RPMI8226 (cell line): ENCODE data around the gene PCSK4.
A peak's percentile ranks its signal among the peaks of the same experiment; 100 is the strongest.
"Not testable (repeated sequence)": the region's sequence is repeated elsewhere in the genome, so short reads cannot be mapped to it uniquely, and the experiment has no call there.

ENCODE experiments used
- DNase-seq: peaks from one replicate; pipeline ENCODE4 v3.0.0-alpha.2; 2015

The PCSK4 gene

DNA sequence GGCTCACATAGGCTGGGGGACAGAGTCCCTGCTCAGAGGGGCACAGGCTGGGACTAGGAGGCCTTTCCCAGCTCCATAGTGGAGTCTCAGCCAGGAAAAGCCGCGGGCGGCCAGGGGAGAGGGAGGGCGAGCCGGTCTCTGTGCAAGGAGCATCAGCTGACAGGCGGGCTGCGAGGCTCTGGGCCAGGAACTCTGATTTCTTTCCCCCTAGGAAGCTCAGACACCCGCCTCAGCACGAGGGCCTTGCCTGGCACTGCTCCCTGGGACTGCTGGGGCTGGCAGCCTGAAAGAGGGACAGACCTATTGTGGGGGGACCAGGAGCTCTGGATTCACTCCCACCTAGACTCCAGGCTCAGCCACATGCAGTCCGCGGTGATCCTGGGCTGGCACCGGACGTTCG, 31.5 kb upstream of the PCSK4 start:
- no peak for DNase-seq

DNA sequence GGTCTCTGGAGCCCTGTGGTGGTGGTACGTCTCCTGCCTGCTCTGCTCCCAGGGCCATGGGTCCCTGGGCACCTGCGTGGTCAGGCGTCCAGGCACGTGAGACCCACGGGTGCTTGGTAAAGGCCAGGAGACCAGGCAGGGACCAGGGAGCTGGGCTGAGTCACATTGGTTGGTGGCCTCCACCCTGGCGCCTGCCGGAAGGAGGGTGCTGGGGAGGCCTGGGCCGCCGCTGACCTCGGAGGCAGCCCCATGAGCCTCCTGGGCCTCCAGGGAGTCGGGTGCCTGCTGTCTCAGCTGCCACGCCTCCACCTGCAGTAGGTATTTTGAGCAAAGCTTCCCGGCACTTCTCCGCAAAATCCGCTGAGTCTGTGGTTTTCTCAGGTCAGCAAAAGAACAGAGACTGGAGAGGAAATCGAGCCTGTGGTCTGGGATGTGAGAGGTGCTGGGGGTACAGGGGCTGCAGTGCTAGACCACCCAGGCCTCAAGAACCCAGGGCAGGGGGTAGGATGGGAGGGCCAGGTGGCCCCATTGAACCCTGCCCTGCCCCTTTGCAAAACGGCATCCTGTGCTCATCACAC, 30.1 kb upstream of the PCSK4 start:
- peak; percentile 93 for DNase-seq

DNA sequence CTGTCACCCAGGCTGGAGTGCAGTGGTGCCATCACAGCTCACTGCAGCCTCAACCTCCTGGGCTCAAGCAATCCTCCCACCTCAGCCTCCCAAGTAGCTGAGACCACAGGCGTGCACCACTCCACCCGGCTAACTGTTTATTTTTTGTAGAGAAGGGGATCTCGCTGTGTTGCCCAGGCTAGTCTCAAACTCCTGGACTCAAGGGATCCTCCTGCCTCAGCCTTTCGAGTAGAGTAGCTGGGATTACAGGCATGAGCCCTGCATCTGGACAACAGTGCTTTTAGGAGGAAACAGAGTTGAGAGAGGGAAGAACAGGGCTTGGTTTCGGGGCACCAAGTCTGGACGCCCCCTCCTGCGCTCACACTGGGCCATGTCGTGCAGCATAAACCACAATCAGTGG, 29.7 kb upstream of the PCSK4 start:
- not testable (repeated sequence) for DNase-seq

DNA sequence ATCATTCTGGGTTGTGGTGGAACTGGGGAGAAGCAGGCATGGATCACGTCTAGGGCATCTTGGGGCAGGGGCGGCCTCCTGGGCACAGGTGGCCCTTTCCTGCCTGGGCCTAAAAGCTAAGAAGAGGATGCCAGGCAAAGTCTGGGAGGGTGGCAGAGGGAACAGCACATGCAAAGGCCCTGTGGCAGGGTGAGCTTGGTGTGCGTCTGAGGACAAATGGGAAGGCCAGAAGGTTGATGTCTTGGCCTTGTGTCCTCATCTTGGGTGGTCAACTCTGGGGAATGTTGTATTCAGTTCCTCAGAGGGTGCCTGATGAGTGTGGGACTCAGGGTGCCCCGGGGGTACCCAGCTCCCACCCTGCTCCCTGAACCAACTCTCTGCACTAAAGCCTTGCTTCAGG, 28.3 kb upstream of the PCSK4 start:
- DNase-seq: no peak

DNA sequence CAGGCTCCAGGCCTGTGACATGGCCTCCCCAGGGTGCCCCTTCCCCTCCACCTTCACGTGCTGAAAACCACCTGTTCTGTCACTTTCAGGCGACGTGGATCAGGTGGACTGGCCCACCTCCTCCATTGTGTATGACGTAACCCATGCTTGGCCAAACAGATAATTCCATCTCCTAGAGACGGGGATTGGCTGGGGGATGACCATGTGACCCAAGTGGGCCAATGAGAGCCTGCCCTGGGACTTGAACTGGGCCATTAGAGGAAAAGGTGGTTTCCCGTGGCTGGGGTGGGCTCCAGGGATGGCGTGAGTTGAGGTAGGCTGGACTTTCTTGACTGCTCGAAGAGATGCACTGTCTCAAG, 26.2 kb upstream of the PCSK4 start:
- no peak for DNase-seq

DNA sequence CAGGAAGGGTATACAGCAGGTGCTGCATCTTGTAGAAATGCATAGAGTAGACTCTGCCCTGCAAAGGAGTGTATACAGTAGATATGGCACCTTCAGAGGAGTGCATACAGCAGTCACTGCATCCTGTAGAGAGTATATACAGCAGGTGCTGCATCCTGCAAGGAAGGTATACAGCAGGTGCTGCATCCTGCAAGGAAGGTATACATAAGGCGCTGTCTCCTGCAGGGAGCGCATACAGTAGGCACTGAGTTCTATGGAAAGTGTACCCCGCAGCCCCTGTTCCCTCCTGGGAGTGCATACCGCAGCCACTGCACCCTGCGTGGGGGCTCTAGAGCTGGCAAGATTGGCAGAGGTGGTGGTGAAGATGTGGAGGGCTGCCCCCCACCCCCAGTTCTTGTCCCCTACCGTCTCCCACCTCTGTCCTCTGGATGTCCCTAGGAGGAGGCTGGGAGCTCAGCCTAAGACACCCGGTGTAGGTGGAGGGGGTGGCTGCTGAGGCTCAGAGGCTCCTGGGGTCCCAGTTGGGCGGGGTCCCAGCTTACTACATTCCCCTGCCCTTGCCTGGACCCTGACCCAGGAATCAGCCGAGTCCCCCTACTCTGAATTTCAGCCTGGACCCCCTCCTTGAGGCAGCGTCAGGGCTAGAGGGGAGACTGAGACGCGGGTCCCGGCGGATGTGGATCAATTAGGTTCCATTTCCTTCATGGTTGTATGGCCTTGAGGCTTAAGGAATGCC, 25.0 kb upstream of the PCSK4 start:
- no peak for DNase-seq

- no peak for DNase-seq
These were observed 24.1 kb upstream of the PCSK4 start for GRCh38 chr19:1514295-1514661.

DNA sequence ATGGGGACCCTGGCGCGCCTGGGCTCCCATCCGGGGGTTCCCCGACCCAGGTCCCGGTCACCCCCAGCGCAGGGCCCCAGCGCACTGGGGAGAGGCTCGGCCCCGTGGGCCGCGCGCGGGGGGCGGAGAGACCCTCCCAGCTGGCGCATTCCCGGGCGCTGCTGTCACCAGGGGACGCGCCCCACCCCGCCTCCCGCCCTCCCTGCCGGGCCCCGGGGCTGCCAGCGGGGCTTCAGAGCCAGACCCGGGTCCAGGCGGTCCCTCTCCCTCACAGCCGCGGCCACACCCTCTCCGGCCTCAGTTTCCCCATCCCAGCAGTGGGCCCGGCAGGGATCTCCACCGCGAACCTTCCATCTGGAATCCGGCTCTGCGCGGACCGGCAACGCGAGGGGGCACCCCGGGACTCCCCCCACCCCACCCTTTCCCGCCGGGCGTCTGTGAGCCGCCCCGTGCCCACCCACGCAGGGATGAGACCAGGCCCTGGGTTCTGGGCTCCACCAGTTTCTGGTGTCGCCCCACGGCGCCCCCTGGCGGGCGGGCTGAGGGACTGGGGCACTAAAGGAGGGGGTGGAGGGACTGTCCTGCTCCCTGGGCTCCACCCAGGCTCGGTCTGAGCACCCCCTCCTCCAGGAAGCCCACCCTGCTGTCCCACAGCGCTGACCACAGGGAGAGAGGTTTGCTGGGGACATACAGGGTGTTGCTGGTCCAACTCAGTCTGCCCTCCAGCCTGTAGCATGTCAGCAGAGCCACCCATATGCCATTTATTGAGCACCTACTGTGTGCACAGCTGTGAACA, 23.5 kb upstream of the PCSK4 start:
- peak; percentile 83 for DNase-seq

- DNase-seq: peak; percentile 89
These were observed 22.7 kb upstream of the PCSK4 start, which contains the start of gene ADAMTSL5 for GRCh38 chr19:1512671-1513498. Gene ADAMTSL5, minus strand, starts transcription at chr19:1513019. Its CDS starts 2,076 bp downstream, at chr19:1510943.

DNA sequence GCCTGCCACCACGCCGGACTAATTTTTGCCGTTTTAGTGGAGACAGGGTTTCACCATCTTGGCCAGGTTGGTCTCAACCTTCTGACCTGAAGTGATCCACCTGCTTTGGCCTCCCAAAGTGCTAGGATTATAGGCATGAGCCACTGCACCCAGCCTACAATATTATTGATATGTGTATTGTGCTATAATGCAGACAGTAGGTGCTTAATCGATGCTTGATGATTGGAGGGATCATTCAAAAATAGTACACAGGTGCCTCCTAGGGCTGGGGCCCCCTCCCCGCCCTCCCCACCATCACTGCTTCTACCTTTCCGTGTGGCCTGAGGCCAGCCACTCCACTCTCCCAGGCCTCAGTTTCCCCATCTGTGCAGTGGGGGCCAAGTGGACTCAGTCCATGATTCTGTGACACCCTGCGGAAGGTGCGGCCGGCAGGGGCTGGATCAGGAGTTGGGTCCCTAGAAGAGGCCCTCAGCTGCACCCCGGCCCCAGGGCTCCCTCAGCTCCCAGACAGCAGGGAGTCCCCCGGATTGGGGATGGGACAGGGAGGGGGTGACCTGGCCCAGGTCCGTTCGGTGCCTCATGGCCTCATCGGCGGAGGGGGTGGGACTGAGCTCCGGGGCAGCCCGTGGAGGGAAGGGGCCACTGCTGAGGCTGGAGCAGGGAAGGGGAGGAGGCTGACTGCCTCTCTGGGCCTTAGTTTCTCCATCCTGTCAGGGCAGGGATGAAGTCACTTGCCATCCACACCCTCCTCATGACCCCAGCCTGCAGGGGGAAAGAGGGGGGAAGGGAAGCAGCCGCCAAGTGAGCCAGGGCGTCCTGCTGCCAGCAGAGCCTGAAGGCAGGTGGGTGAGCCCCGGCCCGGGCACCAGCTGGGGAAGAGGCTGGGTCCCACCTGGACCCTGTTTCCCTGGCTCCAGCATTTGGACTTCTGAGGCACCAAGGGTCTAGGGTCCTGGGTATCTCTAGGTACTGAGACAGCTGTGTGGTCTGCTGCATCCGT, 21.5 kb upstream of the PCSK4 start:
- DNase-seq: peak; percentile 31

GRCh38 chr19:1510807-1511206, 20.7 kb upstream of the PCSK4 start:
- no peak for DNase-seq

DNA sequence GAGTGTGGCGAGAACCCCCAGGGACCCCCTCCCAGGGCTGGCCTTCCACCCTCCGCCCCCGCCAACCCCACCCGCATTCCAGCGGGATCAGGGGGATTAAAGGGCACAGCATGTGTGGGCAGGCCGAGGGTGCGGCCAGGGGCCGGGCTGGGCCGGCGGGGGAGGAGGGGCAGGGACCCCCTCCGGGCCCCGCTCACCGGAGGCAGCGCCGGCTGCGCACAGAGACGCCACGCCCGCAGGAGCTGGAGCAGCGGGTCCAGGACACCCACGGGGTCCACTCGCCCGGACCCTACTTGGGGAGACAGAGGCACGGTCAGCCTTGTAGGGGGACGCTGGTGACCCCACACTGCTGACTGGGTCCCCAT, 20.3 kb upstream of the PCSK4 start:
- DNase-seq: no peak

GRCh38 chr19:1509602-1510441, 19.7 kb upstream of the PCSK4 start:
- DNase-seq: no peak

DNA sequence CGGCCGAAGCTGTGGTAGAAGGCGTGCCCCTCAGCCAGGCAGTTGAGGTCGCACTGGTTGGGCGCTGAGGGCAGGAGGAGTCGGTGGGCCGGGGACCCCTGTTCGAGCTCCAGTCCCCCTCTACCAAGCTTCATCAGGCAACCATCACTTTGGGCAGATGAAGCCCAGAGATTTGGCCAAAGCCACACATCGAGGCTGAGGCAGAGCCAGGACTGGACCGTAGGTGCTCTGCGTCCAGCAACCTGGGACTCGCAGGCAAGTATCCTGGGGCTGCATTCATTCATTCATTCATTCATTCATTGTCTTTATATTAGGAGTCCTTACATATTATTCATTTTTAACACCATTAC, 18.3 kb upstream of the PCSK4 start:
- no peak for DNase-seq

GRCh38 chr19:1507763-1508506, 17.8 kb upstream of the PCSK4 start:
- DNase-seq: peak; percentile 94

- no peak for DNase-seq
These were observed 17.1 kb upstream of the PCSK4 start for GRCh38 chr19:1507192-1507660.

DNA sequence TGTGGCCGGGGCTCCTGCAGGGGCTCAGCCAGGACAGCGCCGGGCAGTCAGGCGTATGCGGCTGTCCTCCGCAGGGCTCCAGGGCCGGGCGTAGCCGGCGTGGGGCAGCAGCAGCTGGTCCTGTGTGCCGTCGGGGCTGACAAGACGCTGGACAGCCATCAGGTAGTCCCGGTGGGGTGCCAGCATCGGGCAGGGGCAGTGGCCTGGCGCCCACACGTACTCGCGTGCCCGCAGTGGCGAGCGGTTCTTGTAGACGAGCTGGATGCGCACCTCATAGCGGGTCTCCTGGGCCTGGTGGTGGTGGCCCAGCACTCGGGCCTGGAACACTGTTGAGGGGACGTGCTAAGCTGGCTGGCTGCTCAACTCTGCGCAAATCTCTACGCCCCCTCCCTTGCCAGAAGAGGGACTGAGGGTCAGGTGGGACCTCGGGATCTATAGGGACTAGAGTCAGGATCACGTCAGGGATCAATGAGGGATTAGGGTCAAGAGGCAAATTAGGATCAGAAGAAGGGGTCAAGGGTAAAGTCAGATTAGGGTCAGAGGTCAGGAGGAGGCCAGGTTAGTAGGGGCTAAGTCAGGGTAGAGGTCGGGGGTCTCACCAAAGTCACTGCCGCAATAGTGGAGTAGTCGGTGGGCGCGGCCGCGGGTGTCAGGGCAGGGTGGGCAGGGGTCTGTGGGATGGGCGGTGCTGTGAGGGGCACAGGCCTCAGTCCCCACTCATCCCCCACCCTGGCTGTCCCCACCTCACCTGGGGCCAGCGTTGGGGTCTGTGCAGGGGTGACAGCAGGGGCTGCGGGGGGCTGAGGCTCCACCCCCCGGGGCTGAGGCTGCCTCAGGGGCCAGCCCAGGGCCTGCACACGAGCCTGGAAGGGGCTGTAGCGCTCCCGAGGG, 16.1 kb upstream of the PCSK4 start:
- DNase-seq: no peak

DNA sequence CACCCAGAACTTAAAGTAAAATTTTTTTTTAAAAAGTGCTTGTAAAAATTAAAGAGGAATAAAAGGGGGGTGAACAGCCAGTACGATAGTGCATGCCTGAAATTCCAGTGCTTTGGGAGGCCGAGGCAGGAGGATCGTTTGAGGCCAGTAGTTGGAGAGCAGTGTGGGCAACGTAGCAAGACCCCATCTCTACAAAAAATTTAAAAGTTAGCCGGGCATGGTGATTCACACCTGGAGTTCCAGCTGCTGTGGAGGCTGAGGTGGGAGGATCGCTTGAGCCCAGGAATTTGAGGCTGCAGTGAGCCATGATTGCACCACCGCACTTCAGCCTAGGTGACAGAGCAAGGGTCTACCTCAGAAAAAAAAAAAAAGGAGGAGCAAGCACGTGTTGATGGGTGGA, 14.9 kb upstream of the PCSK4 start:
- DNase-seq: no peak
